ENCODE data around the gene PRSS36.

Gene PRSS36

GRCh38 chr16:31093132-31093703, 56.6 kb downstream of the PRSS36 start:
- ChIA-PET POLR2A (interaction anchor here (0.6 kb wide), 1 partner anchor 133 kb away, joined by 6 read pairs; no protein-coding TSS in a partner anchor), CTCF (interaction anchor here (1.2 to 4.4 kb wide), 4 partner anchors 17 to 290 kb away, joined by 4 to 21 read pairs (median 8); partner anchors contain the start of gene HSD3B7)
- TF ChIP-seq CTCF (IDR thresholded peaks at IDR 0.05; ENCODE audit: control extremely low read depth, extremely low read depth, low read depth, missing control alignments) = no peak
- no peak for DNase-seq (ENCODE audit: extremely low spot score)

GRCh38 chr16:31092330-31092729, 57.5 kb downstream of the PRSS36 start:
- DNase-seq (ENCODE audit: extremely low spot score) = no peak
- TF ChIP-seq CTCF (IDR thresholded peaks at IDR 0.05; ENCODE audit: control extremely low read depth, extremely low read depth, low read depth, missing control alignments) = no peak
- ChIA-PET POLR2A (interaction anchor here (0.6 kb wide), 1 partner anchor 275 kb away, joined by 3 read pairs; no protein-coding TSS in a partner anchor), CTCF (interaction anchor here (0.8 to 4.4 kb wide), 6 partner anchors 20 to 290 kb away, joined by 3 to 21 read pairs (median 4); partner anchors contain the start of genes HSD3B7 and KAT8)

- no peak for TF ChIP-seq CTCF (IDR thresholded peaks at IDR 0.05; ENCODE audit: control extremely low read depth, extremely low read depth, low read depth, missing control alignments)
- ChIA-PET CTCF (interaction anchor here (1.6 to 1.9 kb wide), 2 partner anchors 10 to 15 kb away, joined by 4 to 5 read pairs; no protein-coding TSS in a partner anchor), POLR2A (no interaction called here)
- DNase-seq (ENCODE audit: extremely low spot score) = no peak
Measured at GRCh38 chr16:31090540-31090939, 59.3 kb downstream of the PRSS36 start.

- ChIA-PET POLR2A (no interaction called here), CTCF (interaction anchor here (0.8 kb wide), 1 partner anchor 353 kb away, joined by 3 read pairs; the partner anchor contains the start of gene ZNF843)
- no peak for DNase-seq (ENCODE audit: extremely low spot score)
- TF ChIP-seq CTCF (IDR thresholded peaks at IDR 0.05; ENCODE audit: control extremely low read depth, extremely low read depth, low read depth, missing control alignments) = no peak
Measured at GRCh38 chr16:31089199-31089598, 60.7 kb downstream of the PRSS36 start.
